ENCODE results near the gene EVX1.

- TF ChIP-seq CTCF (IDR thresholded peaks at IDR 0.05; ENCODE audit: insufficient read depth, low read length, poor library complexity, severe bottlenecking), result no peak
- no peak for TF ChIP-seq EZH2phosphoT487 (conservative IDR thresholded peaks at IDR 0.05; ENCODE audit: low read length)
Measured at GRCh38 chr7:27219821-27220220, 22.8 kb upstream of the EVX1 start.
